ENCODE data around the gene NIPAL1.

NIPAL1 gene

GRCh38 chr4:48068182-48068581, 51.6 kb downstream of the NIPAL1 start:
- no peak for DNase-seq

GRCh38 chr4:48069026-48069425, 52.5 kb downstream of the NIPAL1 start:
- no peak for DNase-seq

- no peak for DNase-seq
These were observed 54.6 kb downstream of the NIPAL1 start for GRCh38 chr4:48071191-48071590.

- DNase-seq = no peak
These were observed 57.1 kb downstream of the NIPAL1 start for GRCh38 chr4:48073567-48074103.

GRCh38 chr4:48074657-48075056, 58.1 kb downstream of the NIPAL1 start:
- DNase-seq = no peak

- no peak for DNase-seq
These were observed 61.9 kb downstream of the NIPAL1 start for GRCh38 chr4:48078425-48078824.

- DNase-seq = no peak
These were observed 62.5 kb downstream of the NIPAL1 start for GRCh38 chr4:48078862-48079655.

GRCh38 chr4:48079972-48080391, 63.4 kb downstream of the NIPAL1 start:
- DNase-seq = no peak

GRCh38 chr4:48081196-48081595, 64.6 kb downstream of the NIPAL1 start:
- no peak for DNase-seq

GRCh38 chr4:48082956-48083355, 66.4 kb downstream of the NIPAL1 start:
- no peak for DNase-seq

GRCh38 chr4:48085821-48086589, 69.4 kb downstream of the NIPAL1 start:
- no peak for DNase-seq
